Kidney epithelial cell (primary cell): ENCODE data around the gene NEUROG3. TPM values are rescaled to one million over a fixed set of nuclear protein-coding genes. Genes with fewer than 3 reads are reported as not detected.

Source experiments
- DNase-seq: peaks from one replicate; pipeline ENCODE4 v3.0.0-alpha.2; 2010; ENCODE audit warnings: low read depth
- H3K27me3 ChIP-seq: 2 replicates; pipeline ENCODE4 v1.6.0; 2011; ENCODE audit warnings: low read length; ENCODE audit not compliant: control insufficient read depth, insufficient read depth
- H3K36me3 ChIP-seq: 2 replicates; pipeline ENCODE4 v1.5.1; 2011; ENCODE audit warnings: low read length; ENCODE audit not compliant: control insufficient read depth, insufficient read depth
- H3K4me3 ChIP-seq: 2 replicates; pipeline ENCODE4 v1.5.1; 2011; ENCODE audit warnings: low read depth, mild to moderate bottlenecking, control low read depth, low read length
- CTCF ChIP-seq: IDR thresholded peaks from 2 replicates; pipeline ENCODE4 v1.5.1; 2011; ENCODE audit warnings: mild to moderate bottlenecking, moderate library complexity, low read length, control low read depth, inconsistent platforms; ENCODE audit not compliant: insufficient read depth, poor library complexity, severe bottlenecking
- total RNA-seq: library from RNA; depleted of rRNA; stranded (reverse); fragments of >200 nt; gene quantifications from 2 replicates; pipeline ENCODE4 v1.2.3, GENCODE V29; 2015

The NEUROG3 gene
- total RNA-seq, 1 donor from 2014 or later: not detected

GRCh38 chr10:69576334-69577011, 3.3 kb upstream of the NEUROG3 start:
- H3K36me3 ChIP-seq: no peaks in the 10 kb centered on the region
- no peak for DNase-seq
- peaks cover 89% of the 10 kb centered on the region for H3K27me3 ChIP-seq
- TF ChIP-seq CTCF: no peak
- no peak overlapping the region for H3K4me3 ChIP-seq

- peaks cover 96% of the 10 kb centered on the region for H3K27me3 ChIP-seq
- no peak overlapping the region for H3K4me3 ChIP-seq
- DNase-seq: no peak
- no peak for TF ChIP-seq CTCF
- no peaks in the 10 kb centered on the region for H3K36me3 ChIP-seq
These were observed 2.0 kb upstream of the NEUROG3 start for GRCh38 chr10:69575164-69575722.

- Histone ChIP-seq H3K4me3 (no peak overlapping the region), H3K27me3 (peaks cover 96% of the 10 kb centered on the region), H3K36me3 (no peaks in the 10 kb centered on the region)
- no peak for DNase-seq
- TF ChIP-seq CTCF: no peak
These were observed 1.4 kb upstream of the NEUROG3 start for GRCh38 chr10:69574571-69574978.

GRCh38 chr10:69572159-69573055, 815 bp downstream of the NEUROG3 start:
- Histone ChIP-seq H3K27me3 (peaks cover 97% of the 10 kb centered on the region), H3K36me3 (no peaks in the 10 kb centered on the region), H3K4me3 (no peak overlapping the region)
- no peak for TF ChIP-seq CTCF
- no peak for DNase-seq

GRCh38 chr10:69571618-69572158, 1.5 kb downstream of the NEUROG3 start:
- Histone ChIP-seq H3K4me3 (no peak overlapping the region), H3K27me3 (peaks cover 92% of the 10 kb centered on the region), H3K36me3 (no peaks in the 10 kb centered on the region)
- TF ChIP-seq CTCF: no peak
- DNase-seq: no peak
